NCI-H82 treated with DMSO at 0.1 percent for 48 hours (cell line): ENCODE results near the gene OR1L6.

Experiments used
- DNase-seq: peaks from one replicate; lab custom pipeline; 2025; ENCODE audit not compliant: unreplicated experiment; lab: John Stamatoyannopoulos, UW

OR1L6 gene, protein sequence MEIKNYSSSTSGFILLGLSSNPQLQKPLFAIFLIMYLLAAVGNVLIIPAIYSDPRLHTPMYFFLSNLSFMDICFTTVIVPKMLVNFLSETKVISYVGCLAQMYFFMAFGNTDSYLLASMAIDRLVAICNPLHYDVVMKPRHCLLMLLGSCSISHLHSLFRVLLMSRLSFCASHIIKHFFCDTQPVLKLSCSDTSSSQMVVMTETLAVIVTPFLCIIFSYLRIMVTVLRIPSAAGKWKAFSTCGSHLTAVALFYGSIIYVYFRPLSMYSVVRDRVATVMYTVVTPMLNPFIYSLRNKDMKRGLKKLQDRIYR

GRCh38 chr9:122742003-122742402, at the start of gene OR1L6:
OR1L6 (plus strand) TSS chr9:122742303; CDS start chr9:122749848, 7,545 bp downstream.
- DNase-seq = no peak

DNA sequence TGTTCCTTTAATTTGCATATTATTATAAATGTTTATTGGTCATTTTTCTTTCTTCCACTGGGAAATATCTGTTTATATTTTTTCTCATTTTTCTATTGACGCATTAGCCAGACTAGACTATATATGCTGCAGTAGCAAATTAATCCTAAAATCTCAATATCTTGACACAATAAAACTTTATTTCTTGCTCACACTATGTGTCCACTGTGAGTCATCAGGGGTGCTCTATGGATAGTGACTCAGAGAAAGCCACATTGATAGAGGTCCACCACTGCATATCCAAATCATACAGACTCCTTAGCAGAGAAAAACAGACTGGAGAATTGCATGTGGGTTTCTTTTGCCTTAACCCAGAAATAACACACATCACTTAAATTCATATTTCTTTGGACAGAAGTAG, 46.4 kb upstream of the OR1L6 start:
- DNase-seq = no peak

DNA sequence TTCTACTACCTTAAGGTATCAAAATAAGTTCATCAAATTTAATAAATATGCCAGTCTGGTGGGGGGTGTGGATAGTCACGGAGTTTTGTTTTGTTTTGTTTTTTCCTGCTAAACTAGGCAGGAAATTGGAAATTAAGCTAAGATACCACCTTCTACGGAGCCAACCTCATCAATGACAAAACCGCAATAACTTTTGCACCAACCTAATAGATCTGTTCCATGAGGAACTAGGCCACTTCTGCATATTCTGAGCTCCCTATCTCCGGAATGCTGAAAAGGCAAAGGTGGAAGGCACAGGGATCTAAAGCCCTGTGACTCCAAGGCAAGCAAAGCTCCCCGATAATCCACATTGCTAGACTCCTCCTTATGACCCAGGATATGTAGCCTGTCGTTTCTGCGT, 24.1 kb upstream of the OR1L6 start:
- no peak for DNase-seq

DNA sequence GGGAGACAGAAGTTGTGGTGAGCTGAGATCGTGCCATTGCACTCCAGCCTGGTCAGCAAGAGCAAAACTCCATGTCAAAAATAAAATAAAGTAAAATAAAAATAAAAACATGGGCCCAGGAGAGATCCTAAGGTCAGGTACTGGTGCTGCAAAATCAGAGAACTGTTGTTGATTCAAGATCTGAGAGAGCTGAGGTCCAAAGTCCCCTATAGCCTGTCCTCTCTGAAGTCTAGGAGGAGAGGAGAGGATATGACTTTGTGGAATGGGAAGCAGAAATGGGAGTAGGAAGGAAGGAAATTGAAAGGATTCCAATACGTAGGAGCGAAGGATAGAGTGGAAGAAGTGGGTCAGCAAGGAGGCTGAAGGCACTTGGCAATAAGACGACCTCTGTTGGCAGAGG, 22.9 kb upstream of the OR1L6 start:
- DNase-seq = no peak

DNA sequence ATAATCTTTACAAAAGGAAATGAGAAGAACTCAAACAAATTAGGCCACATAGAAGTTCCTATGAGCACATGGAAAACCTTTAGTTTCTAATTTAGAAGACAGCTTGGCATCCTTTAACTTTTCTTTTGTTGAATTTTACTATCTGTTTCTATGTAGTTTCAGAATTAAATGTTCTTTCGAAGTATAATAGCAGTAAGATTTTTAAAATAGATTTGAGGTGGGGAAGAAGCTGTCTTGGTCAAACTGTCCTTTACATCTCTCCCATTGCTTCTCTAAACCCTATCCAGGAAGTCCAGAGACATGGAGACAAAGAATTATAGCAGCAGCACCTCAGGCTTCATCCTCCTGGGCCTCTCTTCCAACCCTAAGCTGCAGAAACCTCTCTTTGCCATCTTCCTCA, 18.4 kb upstream of the OR1L6 start, which contains the start of gene OR1L4:
OR1L4 (plus strand) TSS at position 301 of the 400 bp plus-strand sequence; CDS start at position 301, 0 bp downstream.
- no peak for DNase-seq

GRCh38 chr9:122754825-122755224, 12.7 kb downstream of the OR1L6 start:
- DNase-seq = no peak

GRCh38 chr9:122767817-122768216, 25.7 kb downstream of the OR1L6 start:
- no peak for DNase-seq

GRCh38 chr9:122777052-122777451, 34.9 kb downstream of the OR1L6 start:
- no peak for DNase-seq

- no peak for DNase-seq
These were observed 36.0 kb downstream of the OR1L6 start for GRCh38 chr9:122777935-122778627.

DNA sequence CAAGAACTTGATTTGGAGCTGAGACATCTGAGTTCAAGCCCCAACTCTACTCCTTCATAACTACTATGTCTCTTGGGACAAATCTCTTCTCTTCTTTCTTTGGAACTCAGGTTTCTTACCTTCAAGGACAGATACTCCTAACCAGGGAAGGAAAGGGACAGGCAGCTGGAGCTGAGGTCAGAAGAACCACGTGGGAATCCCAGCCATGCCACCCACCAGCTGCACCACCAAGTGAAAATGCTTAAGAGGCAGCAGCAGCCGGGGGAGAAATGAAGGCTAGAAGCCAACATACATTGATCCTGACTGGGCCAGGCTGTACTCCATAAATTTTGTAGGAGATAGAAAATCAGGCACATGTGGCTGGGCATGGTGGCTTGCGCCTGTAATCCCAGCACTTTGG, 37.1 kb downstream of the OR1L6 start:
- no peak for DNase-seq

- DNase-seq = no peak
These were observed 37.9 kb downstream of the OR1L6 start for GRCh38 chr9:122780026-122780425.

DNA sequence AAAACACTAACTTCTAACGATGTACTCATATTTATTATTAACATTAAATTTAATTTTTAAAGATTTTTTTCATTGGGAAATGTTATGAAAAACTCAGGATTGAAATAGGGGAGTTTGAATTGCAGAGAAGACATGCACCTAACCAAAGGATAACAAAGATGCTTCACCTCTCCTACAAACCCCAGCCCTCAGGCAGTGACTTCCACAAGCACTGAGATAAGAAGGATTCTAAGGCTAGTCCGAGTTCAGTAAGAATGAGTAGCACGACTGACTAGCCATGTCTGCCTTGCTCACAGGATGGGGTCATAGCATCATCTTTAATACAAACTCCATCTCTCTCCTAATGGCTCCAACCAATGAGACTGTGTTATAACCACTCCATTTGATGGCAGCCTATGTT, 39.6 kb downstream of the OR1L6 start:
- DNase-seq = no peak

GRCh38 chr9:122785269-122785668, 43.2 kb downstream of the OR1L6 start:
- DNase-seq = no peak

GRCh38 chr9:122786338-122786737, 44.2 kb downstream of the OR1L6 start:
- DNase-seq = no peak

- no peak for DNase-seq
These were observed 46.7 kb downstream of the OR1L6 start, which contains the start of gene OR5C1 for GRCh38 chr9:122788831-122789230. OR5C1 (plus strand) TSS chr9:122788933; CDS start chr9:122788933, 0 bp downstream.

- no peak for DNase-seq
These were observed 47.3 kb downstream of the OR1L6 start for GRCh38 chr9:122789256-122790046.

DNA sequence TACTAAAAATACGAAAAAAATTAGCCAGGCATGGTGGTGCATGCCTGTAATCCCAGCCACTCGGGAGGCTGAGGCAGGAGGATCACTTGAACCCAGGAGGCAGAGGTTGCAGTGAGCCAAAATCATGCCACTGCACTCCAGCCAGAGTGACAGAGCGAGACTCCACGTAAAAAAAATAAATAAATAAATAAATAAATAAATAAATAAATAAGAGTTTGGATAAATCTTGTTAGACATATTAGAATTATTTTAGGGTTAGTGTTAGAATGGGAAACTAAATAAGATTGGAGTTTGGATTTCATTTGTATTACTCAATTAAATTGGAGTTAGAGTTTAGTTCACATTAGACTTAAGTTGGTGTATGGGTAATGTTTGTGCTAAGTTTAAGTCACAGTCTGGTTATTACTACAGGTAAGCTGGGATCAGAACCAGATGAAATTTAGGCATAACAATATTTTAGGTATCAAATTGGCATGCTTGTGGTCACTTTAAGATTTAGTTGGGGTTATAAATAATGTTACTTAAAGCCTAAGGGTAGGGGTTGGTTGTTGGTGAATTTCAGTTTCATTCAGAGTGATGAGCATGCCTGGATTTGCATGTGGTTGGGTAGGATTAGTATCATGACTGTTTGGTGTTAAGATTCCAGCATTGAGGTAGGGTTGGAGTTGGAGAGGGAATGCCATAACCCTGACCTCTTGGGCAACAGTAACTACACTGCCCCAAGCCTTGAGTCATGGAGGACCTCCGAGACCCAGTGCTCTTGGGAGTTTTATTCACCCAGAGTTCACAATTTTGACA, 50.0 kb downstream of the OR1L6 start:
- DNase-seq = no peak

- DNase-seq = no peak
These were observed 55.4 kb downstream of the OR1L6 start for GRCh38 chr9:122797316-122798063.
